ENCODE data around the gene PDE8A.
A peak's percentile ranks its signal among the peaks of the same experiment; 100 is the strongest.

Gene PDE8A

DNA sequence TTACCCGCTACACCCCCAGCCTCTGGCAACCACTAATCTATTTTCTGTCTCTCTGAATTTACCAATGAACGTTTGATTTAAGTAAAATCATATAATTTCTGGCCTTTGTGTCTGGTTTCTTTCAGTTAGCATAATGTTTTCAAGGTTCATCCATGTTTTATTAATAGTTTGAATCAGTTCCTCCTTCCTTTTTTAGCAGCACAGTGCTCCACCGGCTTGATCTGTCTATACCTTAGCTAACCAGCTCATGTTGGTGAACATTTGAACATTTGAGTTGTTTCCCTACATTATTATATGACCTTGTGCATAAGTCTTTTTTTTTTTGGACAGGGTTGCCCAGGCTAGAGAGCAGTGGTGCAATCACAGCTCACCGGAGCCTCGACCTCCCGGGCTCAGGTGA, 33.3 kb downstream of the PDE8A start:
- DNase-seq: no peak

GRCh38 chr15:85016275-85016674, 34.6 kb downstream of the PDE8A start:
- no peak for DNase-seq

- no peak for DNase-seq
Measured at GRCh38 chr15:85019815-85020590, 38.3 kb downstream of the PDE8A start.

GRCh38 chr15:85021409-85021808, 39.8 kb downstream of the PDE8A start:
- no peak for DNase-seq

- no peak for DNase-seq
Measured at GRCh38 chr15:85022860-85023403, 41.3 kb downstream of the PDE8A start.

GRCh38 chr15:85024003-85024402, 42.3 kb downstream of the PDE8A start:
- no peak for DNase-seq

- DNase-seq: peak; percentile 67
Measured at GRCh38 chr15:85024509-85025336, 43.1 kb downstream of the PDE8A start.

DNA sequence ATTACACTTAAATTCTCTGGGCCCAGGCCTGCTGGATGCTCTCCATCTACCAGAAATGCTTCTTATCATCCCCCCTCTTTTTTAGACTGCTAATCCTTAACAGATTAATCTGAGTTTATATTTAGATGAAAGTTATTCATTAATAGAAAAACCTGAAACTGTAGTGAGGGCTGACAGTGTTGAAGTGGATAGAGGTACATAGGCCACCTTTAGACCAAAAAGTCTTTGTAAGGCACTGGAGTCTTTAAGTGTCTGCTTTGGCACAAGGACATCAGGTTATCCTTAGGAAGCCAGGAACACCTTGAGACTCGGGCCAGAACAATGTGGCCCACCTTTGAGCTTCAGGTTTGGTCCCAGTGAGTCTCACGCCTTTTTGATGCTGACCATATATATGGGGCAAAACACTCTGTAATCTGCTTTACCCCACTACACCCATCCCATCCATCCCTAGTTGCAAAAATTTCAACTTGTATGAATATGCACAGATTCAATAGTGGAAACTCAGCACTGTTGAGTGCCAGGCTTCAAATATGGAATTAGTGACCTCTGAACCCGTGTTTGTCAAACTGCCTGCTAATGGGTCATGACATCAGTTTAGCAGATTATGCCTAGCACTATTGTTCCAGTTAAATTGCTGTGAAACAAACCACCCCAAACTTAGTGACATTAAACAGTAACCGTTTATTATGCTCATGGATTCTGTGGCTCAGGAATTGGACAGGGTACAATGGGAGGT, 44.0 kb downstream of the PDE8A start:
- no peak for DNase-seq

- DNase-seq: no peak
Measured at GRCh38 chr15:85026304-85027032, 44.8 kb downstream of the PDE8A start.

DNA sequence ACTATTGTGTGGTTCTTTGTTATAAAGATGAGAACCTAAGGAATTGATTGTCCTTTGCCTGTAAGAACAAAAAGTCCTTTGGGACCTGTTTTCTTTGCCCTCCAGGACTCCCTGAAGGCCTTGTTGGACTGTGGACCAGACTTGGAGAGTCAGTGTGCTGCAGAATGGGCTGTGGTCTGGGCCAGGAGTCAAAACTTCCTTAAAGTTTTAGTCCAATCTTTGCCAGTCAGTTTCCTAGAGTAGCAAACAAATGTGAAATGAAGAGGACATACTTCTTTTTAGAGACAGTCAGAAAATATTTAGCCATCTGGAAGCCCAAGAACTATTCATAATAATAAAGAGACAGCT, 45.4 kb downstream of the PDE8A start:
- no peak for DNase-seq

DNA sequence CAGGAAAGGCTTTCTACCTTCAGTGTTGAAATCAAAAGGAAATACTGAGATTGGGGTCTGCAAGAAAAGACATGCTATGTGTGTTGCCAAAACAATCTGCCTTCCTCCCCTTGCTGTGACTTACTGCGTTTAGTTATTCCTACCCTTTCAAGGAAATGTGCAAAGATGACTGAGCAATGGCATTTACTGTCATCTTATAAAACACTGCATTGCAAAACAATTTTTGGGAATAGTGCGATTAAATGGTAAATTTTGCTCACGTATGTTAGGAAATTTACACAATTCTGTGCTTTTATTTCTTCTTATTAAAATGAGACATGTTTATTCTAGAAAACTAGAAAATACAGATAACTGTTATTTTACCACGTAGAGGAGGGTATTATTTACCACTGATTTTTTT, 45.8 kb downstream of the PDE8A start:
- DNase-seq: no peak

GRCh38 chr15:85028416-85028815, 46.8 kb downstream of the PDE8A start:
- no peak for DNase-seq

DNA sequence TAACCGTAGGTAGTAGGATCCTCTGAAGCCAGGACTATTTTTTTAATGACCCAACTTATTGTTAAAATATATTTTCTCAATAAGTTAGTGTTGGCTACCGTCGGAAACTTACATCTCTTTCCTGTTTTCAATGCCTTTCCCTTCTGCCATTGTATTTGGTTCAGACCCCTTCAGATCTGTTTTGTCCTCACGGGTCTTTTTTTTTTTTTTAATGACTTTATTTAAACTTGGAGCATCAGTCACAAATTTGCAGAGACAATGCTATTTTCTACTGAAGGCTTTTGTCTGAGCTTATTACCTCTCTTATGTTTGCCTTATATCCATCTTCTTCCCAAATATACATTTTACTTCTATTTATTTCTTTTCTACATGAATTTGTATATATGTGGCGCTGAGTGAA, 47.6 kb downstream of the PDE8A start:
- DNase-seq: no peak

DNA sequence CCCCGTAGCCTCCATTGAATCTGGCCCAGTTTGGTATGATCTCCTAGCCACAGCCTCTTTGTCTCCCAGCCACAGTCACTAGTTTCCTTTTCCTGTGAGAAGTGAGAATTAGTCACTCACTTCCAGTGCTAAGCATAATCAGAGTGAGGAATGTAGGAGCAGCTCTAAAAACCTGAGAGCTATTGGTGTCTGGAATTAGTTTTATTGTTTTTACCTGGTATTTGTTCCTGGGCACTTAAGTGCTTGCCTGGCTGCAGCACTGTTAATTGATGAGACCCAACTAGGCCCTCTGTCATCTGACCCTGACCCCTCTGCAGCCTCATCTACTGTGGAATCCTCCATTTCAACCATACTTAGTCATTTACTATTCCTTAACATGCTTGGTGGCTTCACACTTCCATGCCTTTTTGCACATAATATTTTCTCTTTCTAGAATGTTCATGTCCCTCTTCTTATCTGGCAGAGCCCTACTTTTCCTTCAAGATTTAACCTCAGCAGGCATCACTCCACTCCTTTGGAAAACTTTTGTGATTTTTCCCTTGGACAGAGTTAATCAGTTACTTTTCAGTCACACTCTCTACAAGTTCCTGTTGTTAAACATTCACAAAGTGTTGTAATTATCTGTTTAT, 48.8 kb downstream of the PDE8A start:
- DNase-seq: peak; percentile 50

DNA sequence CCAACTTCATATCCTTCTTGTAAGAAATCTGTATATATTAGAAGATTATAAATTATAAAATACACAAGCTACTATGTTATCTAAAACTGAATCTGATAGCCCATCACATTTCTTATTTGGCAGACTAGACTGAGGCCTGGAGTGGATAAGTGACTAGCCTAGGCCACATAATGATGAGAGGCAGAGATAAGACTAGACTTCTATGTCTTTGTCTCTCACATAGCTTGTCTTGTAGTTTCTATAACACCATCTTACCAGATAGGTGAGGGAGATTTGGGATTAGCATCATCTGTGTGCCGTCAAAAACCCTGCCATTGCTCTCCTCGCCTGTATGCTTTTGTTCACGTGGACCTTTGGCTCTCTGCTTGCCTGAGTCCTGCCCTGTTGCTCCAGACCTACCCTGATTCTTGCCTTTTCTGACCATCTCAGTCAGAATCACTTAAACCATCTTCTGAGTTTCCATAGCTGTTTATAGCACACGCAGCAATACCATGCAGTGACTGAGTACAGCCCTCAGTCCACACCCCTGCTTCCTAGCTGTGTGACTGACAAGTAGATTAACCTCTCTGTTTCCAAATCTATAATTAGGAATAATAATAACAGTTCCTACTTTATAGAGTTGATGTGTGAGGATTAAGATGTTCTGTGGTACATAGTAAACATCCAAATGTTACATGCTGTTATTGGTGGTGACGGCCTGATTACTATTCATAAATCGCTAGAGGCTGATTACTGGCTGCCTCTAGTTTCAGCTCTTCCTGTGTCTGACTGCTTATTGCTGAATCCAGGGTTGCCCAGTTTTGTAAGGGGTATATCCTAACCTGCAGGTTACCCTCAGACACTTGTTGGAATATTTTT, 49.7 kb downstream of the PDE8A start:
- DNase-seq: no peak

DNA sequence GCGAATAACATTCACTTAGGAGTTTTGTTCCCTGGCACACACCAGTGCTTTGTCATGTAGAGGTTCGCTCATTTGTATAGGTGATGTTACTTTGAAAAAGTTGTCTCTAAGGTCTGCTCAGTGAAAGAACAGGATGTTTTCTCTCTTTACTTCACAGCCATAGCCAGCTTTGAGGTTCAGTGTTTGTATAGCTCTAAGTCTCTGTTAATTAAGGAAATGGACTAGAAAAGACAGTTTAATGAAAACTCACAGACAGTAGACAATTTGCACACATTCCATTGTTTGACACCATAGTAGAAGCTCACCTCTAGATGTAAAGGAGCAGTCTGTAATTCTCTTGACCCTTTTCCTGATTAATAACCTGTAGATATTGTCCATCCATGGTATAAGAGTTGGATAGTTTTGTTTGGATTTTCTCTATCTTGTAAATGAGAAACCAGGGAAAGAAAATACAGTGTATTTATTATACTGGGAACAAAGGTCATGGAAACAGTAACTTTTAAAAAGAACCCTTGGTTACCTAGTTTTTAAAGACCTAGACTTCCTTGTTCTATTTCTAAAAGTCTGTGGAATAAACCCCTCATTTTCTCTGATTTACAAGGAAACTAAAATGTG, 50.4 kb downstream of the PDE8A start:
- no peak for DNase-seq

DNA sequence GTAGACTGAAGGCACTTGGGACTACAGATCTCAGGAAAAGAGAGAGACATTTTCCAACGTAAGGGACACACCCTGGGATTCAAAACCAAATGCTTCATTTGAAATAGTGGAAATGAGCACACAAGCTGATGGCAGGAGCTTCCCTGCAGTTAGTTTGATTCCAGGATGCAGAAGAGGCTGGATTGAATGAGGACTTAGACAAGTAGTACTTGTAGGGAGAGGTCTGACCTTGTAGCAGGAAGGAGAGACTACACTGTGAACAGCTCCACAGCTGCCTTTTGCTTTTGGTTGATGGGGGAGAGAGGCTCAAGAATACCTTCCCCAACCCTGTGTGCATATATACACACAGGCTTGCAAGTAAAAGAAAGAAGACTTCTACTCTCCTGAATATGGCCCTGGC, 51.5 kb downstream of the PDE8A start:
- no peak for DNase-seq

DNA sequence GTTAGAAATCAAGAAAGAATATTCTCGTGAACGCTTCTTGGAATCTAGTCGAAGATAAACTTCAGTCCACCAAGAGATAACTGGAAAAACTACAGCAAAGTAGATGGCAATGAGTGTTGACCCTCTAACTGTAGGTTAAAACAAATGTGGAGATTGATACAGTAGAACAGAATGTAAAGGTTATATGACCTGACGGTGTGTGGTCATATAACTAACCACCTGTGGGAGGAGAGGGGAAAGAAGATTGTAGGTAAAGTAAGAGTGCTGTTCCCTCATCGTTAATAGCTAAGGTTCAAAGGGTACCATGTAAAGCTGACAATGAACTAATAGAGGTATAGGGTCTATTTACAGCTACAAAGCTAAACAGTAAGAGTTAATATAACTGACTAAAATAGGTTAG, 52.6 kb downstream of the PDE8A start:
- DNase-seq: no peak

DNA sequence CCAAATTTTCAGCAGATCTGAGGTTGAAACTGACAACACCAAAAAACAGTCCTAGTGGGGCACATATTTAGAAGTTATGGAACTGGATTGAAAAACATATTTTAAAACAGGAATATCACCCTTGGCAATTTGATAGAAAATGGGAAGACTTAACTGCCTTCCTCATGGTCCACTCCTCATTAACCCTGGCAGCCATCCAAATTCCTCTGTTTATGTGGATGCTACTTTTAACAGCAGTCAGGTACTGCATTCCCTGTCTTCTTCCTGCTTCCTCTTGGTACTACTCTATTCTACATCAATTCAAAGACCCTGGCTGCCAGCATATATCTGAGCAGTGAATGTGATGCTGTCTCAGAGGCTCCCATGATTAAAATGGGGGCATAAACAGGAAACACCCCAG, 54.3 kb downstream of the PDE8A start:
- DNase-seq: no peak

DNA sequence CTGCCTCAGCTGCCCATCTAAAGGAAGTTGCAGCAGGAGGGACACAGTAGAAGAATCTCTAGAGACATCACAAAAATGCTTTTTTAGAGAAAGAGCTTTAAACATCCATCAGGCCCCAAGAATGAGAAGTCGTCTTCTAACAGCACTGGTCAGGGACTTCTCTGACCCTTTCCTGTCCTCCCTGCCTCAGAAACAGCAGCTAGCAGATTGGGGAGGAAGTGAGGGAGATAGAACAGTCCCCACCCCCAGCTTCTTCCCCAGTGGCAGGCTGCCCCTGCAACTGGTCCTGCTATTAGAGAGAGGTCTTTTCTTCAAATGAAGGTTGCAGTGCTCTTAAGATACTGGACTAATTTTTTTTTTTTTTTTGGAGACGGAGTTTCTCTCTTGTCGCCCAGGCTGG, 55.1 kb downstream of the PDE8A start:
- no peak for DNase-seq

DNA sequence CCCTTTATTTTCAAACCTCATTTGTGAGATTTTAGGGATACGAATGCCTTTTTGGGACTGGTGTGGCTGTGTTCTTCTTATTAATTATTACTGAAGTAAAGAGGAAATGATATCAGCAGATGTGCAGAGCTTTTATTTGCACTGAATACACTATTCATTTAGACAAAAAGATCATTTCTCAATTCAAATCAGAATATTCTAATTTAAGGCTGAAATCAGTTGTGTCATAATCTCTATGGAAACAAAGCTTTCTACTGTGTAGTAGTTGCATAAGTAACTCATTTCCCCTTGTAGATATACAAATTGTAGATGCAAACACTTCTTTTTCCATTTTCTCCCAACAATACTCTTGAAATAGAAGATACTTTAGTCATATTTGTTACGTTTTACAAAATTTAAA, 56.0 kb downstream of the PDE8A start:
- no peak for DNase-seq
